H1 (cell line): ENCODE results near the gene RAB11FIP3. TPM values are rescaled to one million over a fixed set of nuclear protein-coding genes. Genes with fewer than 3 reads are reported as not detected.

Experiments
- CTCF ChIA-PET: fragments of 300-600 bp; sonication (Branson Sonifier 250); formaldehyde crosslinking; loops from one replicate; lab custom pipeline; 2021; ENCODE audit not compliant: partially characterized antibody; lab: Charles Lee
- POLR2A ChIA-PET: fragments of 300-600 bp; sonication (Branson Sonifier 250); formaldehyde crosslinking; loops from one replicate; lab custom pipeline; 2021; ENCODE audit warnings: inconsistent platforms; ENCODE audit not compliant: partially characterized antibody; lab: Charles Lee
- DNase-seq, 2 experiments: peaks; one replicate each; pipeline versions ENCODE4 v3.0.0 to v3.0.0-alpha.2; 2010 to 2022; ENCODE audit warnings: low spot score in 2 of 2, low read depth in 1 of 2, mixed read lengths in 1 of 2
- FAIRE-seq: peaks from 2 replicates; lab custom pipeline; 2011; peaks lifted over from hg19 to GRCh38; lab: Jason Lieb, UNC
- H2AFZ ChIP-seq: 2 replicates; pipeline ENCODE4 v1.8.1; 2012; ENCODE audit warnings: low read length, inconsistent platforms
- H2AK5ac ChIP-seq: 2 replicates; pipeline ENCODE4 v1.6.1; 2013; ENCODE audit warnings: low read depth, low read length
- H2BK120ac ChIP-seq: replicated peaks from 2 replicates; pipeline ENCODE3; 2013; ENCODE audit warnings: low read depth, low read length, inconsistent platforms
- H2BK12ac ChIP-seq: 2 replicates; pipeline ENCODE4 v1.6.1; 2013; ENCODE audit warnings: low read depth, low read length
- H2BK15ac ChIP-seq: 2 replicates; pipeline ENCODE4 v1.6.1; 2013; ENCODE audit warnings: low read length
- H2BK20ac ChIP-seq: 2 replicates; pipeline ENCODE4 v1.6.1; 2013; ENCODE audit warnings: low read length
- H2BK5ac ChIP-seq: 2 replicates; pipeline ENCODE4 v1.6.1; 2013; ENCODE audit warnings: low read depth, low read length
- H3K14ac ChIP-seq: 2 replicates; pipeline ENCODE4 v1.6.1; 2013; ENCODE audit warnings: inconsistent platforms; ENCODE audit not compliant: insufficient read length
- H3K18ac ChIP-seq: 2 replicates; pipeline ENCODE4 v1.6.1; 2013; ENCODE audit warnings: low read length; ENCODE audit errors: extremely low read depth
- H3K23ac ChIP-seq: 2 replicates; pipeline ENCODE4 v1.6.1; 2013; ENCODE audit warnings: inconsistent platforms; ENCODE audit not compliant: insufficient read length
- H3K23me2 ChIP-seq: 2 replicates; pipeline ENCODE4 v1.6.1; 2013; ENCODE audit warnings: low read depth, low read length
- H3K27ac ChIP-seq: 2 replicates; pipeline ENCODE4 v1.6.1; 2011; ENCODE audit warnings: low read depth, low read length, inconsistent platforms
- H3K27me3 ChIP-seq, 4 experiments: replicated peaks in 1 of 4; 1 replicate in 1 of 4; 2 replicates in 3 of 4; pipeline versions ENCODE4 v1.6.1 to v1.8.1; 2011 to 2013; ENCODE audit warnings: low read length in 3 of 4, mild to moderate bottlenecking in 3 of 4, inconsistent platforms in 2 of 4, mixed read lengths in 2 of 4, moderate library complexity in 1 of 4; ENCODE audit not compliant: control insufficient read depth in 3 of 4, insufficient read depth in 3 of 4; ENCODE audit errors: extremely low read depth in 1 of 4
- H3K36me3 ChIP-seq, 4 experiments: 2 replicates each; pipeline versions ENCODE4 v1.6.1 to v1.8.1; 2011 to 2013; ENCODE audit warnings: mild to moderate bottlenecking in 4 of 4, low read length in 3 of 4, moderate library complexity in 2 of 4, control low read depth in 1 of 4, inconsistent platforms in 1 of 4; ENCODE audit not compliant: insufficient read depth in 4 of 4, control insufficient read depth in 2 of 4
- H3K4ac ChIP-seq: replicated peaks from 2 replicates; pipeline ENCODE3; 2013; ENCODE audit warnings: low read length, low read depth, mixed read lengths, inconsistent platforms; ENCODE audit not compliant: insufficient read length
- H3K4me1 ChIP-seq, 4 experiments: replicated peaks in 1 of 4; 1 replicate in 1 of 4; 2 replicates in 3 of 4; pipeline versions ENCODE4 v1.6.1 to v1.8.1; 2011 to 2013; ENCODE audit warnings: low read length in 3 of 4, inconsistent platforms in 2 of 4, mixed read lengths in 1 of 4; ENCODE audit not compliant: insufficient read depth in 4 of 4, control insufficient read depth in 3 of 4
- H3K4me2 ChIP-seq, 2 experiments: 2 replicates each; pipeline versions ENCODE4 v1.6.1 to v1.8.1; 2011 to 2013; ENCODE audit warnings: low read depth in 2 of 2, low read length in 2 of 2, control low read depth in 1 of 2, inconsistent platforms in 1 of 2, mild to moderate bottlenecking in 1 of 2; ENCODE audit not compliant: insufficient read depth in 1 of 2
- H3K4me3 ChIP-seq, 4 experiments: fragments of 200-600, 300-600 bp in 1 of 4; sonication (generic), shearing (Covaris generic), sonication (Bioruptor Twin) in 1 of 4; 2 replicates each; pipeline versions ENCODE4 v1.5.1 to v1.8.1; 2011 to 2016; ENCODE audit warnings: low read length in 4 of 4, low read depth in 3 of 4, control low read depth in 2 of 4, inconsistent platforms in 2 of 4, mild to moderate bottlenecking in 2 of 4, mixed read lengths in 1 of 4, moderate library complexity in 1 of 4; ENCODE audit not compliant: insufficient read depth in 2 of 4; ENCODE audit errors: extremely low read depth in 1 of 4
- H3K56ac ChIP-seq: replicated peaks from 2 replicates; pipeline ENCODE3; 2013; ENCODE audit warnings: low read depth, mild to moderate bottlenecking, mixed read lengths, low read length, inconsistent platforms; ENCODE audit not compliant: insufficient read length
- H3K79me1 ChIP-seq: 2 replicates; pipeline ENCODE4 v1.6.1; 2013; ENCODE audit warnings: low read depth, low read length, control low read depth
- H3K79me2 ChIP-seq, 2 experiments: 2 replicates each; pipeline versions ENCODE4 v1.6.1 to v1.8.1; 2012 to 2013; ENCODE audit warnings: low read length in 2 of 2, mild to moderate bottlenecking in 2 of 2, inconsistent platforms in 1 of 2; ENCODE audit not compliant: insufficient read depth in 2 of 2, control insufficient read depth in 1 of 2
- H3K9ac ChIP-seq, 4 experiments: replicated peaks in 1 of 4; 1 replicate in 1 of 4; 2 replicates in 3 of 4; pipeline versions ENCODE4 v1.6.1 to v1.8.1; 2011 to 2013; ENCODE audit warnings: low read depth in 3 of 4, low read length in 3 of 4, control low read depth in 2 of 4, mild to moderate bottlenecking in 2 of 4, moderate library complexity in 2 of 4, inconsistent platforms in 1 of 4; ENCODE audit errors: extremely low read depth in 1 of 4
- H3K9me3 ChIP-seq, 2 experiments: 2 replicates each; pipeline versions ENCODE4 v1.6.1 to v1.8.1; 2012 to 2013; ENCODE audit warnings: mild to moderate bottlenecking in 2 of 2, moderate library complexity in 2 of 2, control low read depth in 1 of 2, inconsistent platforms in 1 of 2, low read depth in 1 of 2, low read length in 1 of 2, mixed read lengths in 1 of 2; ENCODE audit not compliant: insufficient read depth in 2 of 2
- H4K20me1 ChIP-seq, 2 experiments: replicated peaks in 1 of 2; 2 replicates each; pipeline versions ENCODE3 to v1.8.1; 2011 to 2013; ENCODE audit warnings: inconsistent platforms in 2 of 2, low read length in 2 of 2, mild to moderate bottlenecking in 1 of 2; ENCODE audit not compliant: insufficient read depth in 2 of 2, control insufficient read depth in 1 of 2
- H4K5ac ChIP-seq: 2 replicates; pipeline ENCODE4 v1.6.1; 2013; ENCODE audit warnings: low read length, low read depth, mixed read lengths, inconsistent platforms; ENCODE audit not compliant: insufficient read length
- H4K8ac ChIP-seq: 2 replicates; pipeline ENCODE4 v1.8.0; 2013; ENCODE audit warnings: mild to moderate bottlenecking, moderate library complexity, low read length, inconsistent platforms; ENCODE audit not compliant: insufficient read depth; ENCODE audit errors: extremely low read depth
- H4K91ac ChIP-seq: replicated peaks from 2 replicates; pipeline ENCODE3; 2013; ENCODE audit warnings: low read length, mixed read lengths, inconsistent platforms; ENCODE audit not compliant: insufficient read length
- E2F6 ChIP-seq: IDR thresholded peaks from 2 replicates; pipeline ENCODE4 v1.6.1; 2012; ENCODE audit warnings: inconsistent platforms
- GTF2F1 ChIP-seq: IDR thresholded peaks from 2 replicates; pipeline ENCODE4 v1.6.1; 2012; ENCODE audit warnings: low read depth, low read length, improper control_type of control experiment, borderline replicate concordance
- HDAC6 ChIP-seq: IDR thresholded peaks from one replicate; pipeline ENCODE4 v1.7.1; 2012; ENCODE audit warnings: low read depth, mild to moderate bottlenecking, inconsistent platforms, low read length, moderate library complexity
- KDM1A ChIP-seq: fragments of 200-600, 300-600 bp; sonication (generic); IDR thresholded peaks from 2 replicates; pipeline ENCODE4 v1.7.1; 2016; ENCODE audit warnings: mild to moderate bottlenecking, low read length, borderline replicate concordance
- KDM4A ChIP-seq: IDR thresholded peaks from one replicate; pipeline ENCODE4 v1.7.1; 2012; ENCODE audit warnings: low read depth, mild to moderate bottlenecking, moderate library complexity, low read length, inconsistent platforms; ENCODE audit not compliant: severe bottlenecking
- RNF2 ChIP-seq: fragments of 200-900, 300-1000 bp; sonication (generic); IDR thresholded peaks from 2 replicates; pipeline ENCODE4 v1.7.1; 2016; ENCODE audit warnings: borderline replicate concordance, low read depth, mild to moderate bottlenecking, antibody characterized with exemption, low read length; ENCODE audit not compliant: poor library complexity, severe bottlenecking; ENCODE audit errors: missing control alignments
- SAP30 ChIP-seq: fragments of 300-600 bp; sonication (generic); IDR thresholded peaks from 2 replicates; pipeline ENCODE4 v1.7.1; 2012; ENCODE audit warnings: low read length, moderate library complexity, mild to moderate bottlenecking, inconsistent platforms; ENCODE audit not compliant: insufficient read depth, insufficient replicate concordance
- SIN3A ChIP-seq, 2 experiments: IDR thresholded peaks in 1 of 2; conservative IDR thresholded peaks in 1 of 2; 2 replicates each; pipeline ENCODE4 v1.6.1; 2011 to 2012; ENCODE audit warnings: low read length in 2 of 2, improper control_type of control experiment in 1 of 2, low read depth in 1 of 2, mild to moderate bottlenecking in 1 of 2
- TAF1 ChIP-seq: IDR thresholded peaks from 2 replicates; pipeline ENCODE4 v1.6.1; 2011; ENCODE audit warnings: mild to moderate bottlenecking, low read depth, low read length
- YY1 ChIP-seq: IDR thresholded peaks from 2 replicates; pipeline ENCODE4 v1.6.1; 2011; ENCODE audit warnings: low read depth, mild to moderate bottlenecking, low read length
- WGBS, 2 experiments: shearing (Covaris generic) in 1 of 2; methylation state at CpG; one replicate each; pipeline versions ENCODE4 v1.1.6 to v1.1.7; 2013 to 2015; ENCODE audit warnings: low lambda C conversion rate in 2 of 2, mixed read lengths in 2 of 2, inconsistent platforms in 1 of 2, low coverage in 1 of 2, missing lambda C conversion rate in 1 of 2; ENCODE audit not compliant: insufficient replicate concordance in 2 of 2, insufficient coverage in 1 of 2, insufficient read length in 1 of 2; ENCODE audit errors: extremely low coverage in 1 of 2, missing lambda C conversion rate in 1 of 2; 5-methylcytosine and 5-hydroxymethylcytosine counted together
- polyA plus RNA-seq, 7 experiments: library from polyadenylated mRNA; depleted of rRNA in 3 of 7; stranded (reverse) in 5 of 7; unstranded in 2 of 7; fragments of >200 nt in 5 of 7; fragments of 200-250 nt in 2 of 7; gene quantifications; 1 replicate in 5 of 7; 2 replicates in 1 of 7; 4 replicates in 1 of 7; pipeline versions ENCODE4 v1.2.1 to v1.2.3, GENCODE V29; 2011 to 2013; ENCODE audit warnings: missing spikeins in 2 of 7, mixed read lengths in 2 of 7
- total RNA-seq: library from RNA; stranded (reverse); fragmentation: NEBNext Ultra II Directional; extraction: Animal tissue kit (Norgen Biotek cat#: 25700); gene quantifications from 2 replicates; pipeline ENCODE4 v1.2.1, GENCODE V29; 2021

The RAB11FIP3 gene
- total and polyA plus RNA-seq, 2 of the 8 experiments (the other 6 are each of a cell fraction or from before 2014, with no cell fraction given) = 9.3 to 35.2 TPM

GRCh38 chr16:396199-396598, 29.2 kb upstream of the RAB11FIP3 start:
- no peak for DNase-seq
- 12% methylated on average over 3 of the region's 3 CpGs; no CpG with 5 or more reads in 1 of the 2 experiments for WGBS, 2 experiments
- Histone ChIP-seq H2BK120ac (no peak overlapping the region), H3K9ac (no peak overlapping the region), H2BK15ac (0 out of 2 replicates have a peak overlapping the region, but pooled peaks have one; percentile 3), H4K5ac (no peak overlapping the region), H3K56ac (no peak overlapping the region), H3K23ac (no peak overlapping the region), H3K9me3 (peaks cover 0 to 5% of the 10 kb centered on the region in 2 experiments; a peak in 2 of 4 replicates), H2AK5ac (no peak overlapping the region; the same call in 1 of the 2 replicates), H3K23me2 (peaks cover 5% of the 10 kb centered on the region), H3K18ac (no peak overlapping the region), H3K14ac (no peak overlapping the region), H3K4me1 (peaks cover 0 to 26% (median 13%) of the 10 kb centered on the region in 4 experiments; a peak in 6 of 7 replicates), H3K27ac (no peak overlapping the region), H2BK12ac (no peak overlapping the region), H3K79me2 (no peaks in the 10 kb centered on the region; a peak in 1 of 4 replicates), H2BK20ac (no peak overlapping the region), H3K4ac (no peak overlapping the region), H2BK5ac (no peak overlapping the region), H3K79me1 (no peaks in the 10 kb centered on the region; the same call in 1 of the 2 replicates), H4K20me1 (peaks cover 2 to 21% of the 10 kb centered on the region in 2 experiments), H4K8ac (no peak overlapping the region), H3K36me3 (peaks cover 7 to 18% (median 14%) of the 10 kb centered on the region in 4 experiments; a peak in 6 of 8 replicates), H3K27me3 (no peaks in the 10 kb centered on the region), H3K4me2 (peak overlapping the region; percentile 67 to 71), H4K91ac (no peak overlapping the region), H2AFZ (no peak overlapping the region), H3K4me3 (peak overlapping the region in 3 of 4 experiments; percentile 15 to 91 (median 62); a peak in 5 of 8 replicates)
- ChIA-PET POLR2A (interaction anchor here (0.7 to 6.7 kb wide), 9 partner anchors 11 to 127 kb away, joined by 3 to 67 read pairs (median 3); partner anchors contain the start of gene RAB11FIP3), CTCF (interaction anchor here (0.6 to 1.8 kb wide), 7 partner anchors 11 to 265 kb away, joined by 3 to 4 read pairs (median 4); partner anchors contain the start of gene MRPL28)
- no peak for FAIRE-seq
- no peak for TF ChIP-seq KDM4A
- no peak for TF ChIP-seq GTF2F1
- no peak for TF ChIP-seq RNF2
- no peak for TF ChIP-seq SIN3A (conservative IDR thresholded peaks at IDR 0.05 in 1 of 2, IDR thresholded peaks at IDR 0.05 in 1 of 2; ENCODE audit: low read depth in 1 of 2, low read length in 2 of 2)
- TF ChIP-seq SAP30 = no peak
- no peak for TF ChIP-seq E2F6
- no peak for TF ChIP-seq TAF1
- no peak for TF ChIP-seq YY1
- TF ChIP-seq HDAC6 = no peak
- no peak for TF ChIP-seq KDM1A
